GM23248 (cell line): ENCODE measurements around the gene HERC4.
"Not testable (repeated sequence)": the region's sequence is repeated elsewhere in the genome, so short reads cannot be mapped to it uniquely, and the experiment has no call there.

Experiments used
- EZH2 ChIP-seq: fragments of 200-600 bp; sonication (generic); IDR thresholded peaks from 2 replicates; pipeline ENCODE4 v1.6.1; 2018; ENCODE audit warnings: antibody characterized with exemption, mild to moderate bottlenecking; ENCODE audit not compliant: insufficient read depth, poor library complexity, severe bottlenecking
- EZH2phosphoT487 ChIP-seq: fragments of 200-600 bp; sonication (generic); IDR thresholded peaks from 2 replicates; pipeline ENCODE4 v1.6.1; 2018; ENCODE audit warnings: antibody characterized with exemption, moderate library complexity, mild to moderate bottlenecking, low read depth; ENCODE audit not compliant: insufficient read depth

- not testable (repeated sequence) for TF ChIP-seq EZH2phosphoT487, EZH2
These were observed 58.6 kb downstream of the HERC4 start for GRCh38 chr10:68016519-68016918.
